Fibroblast of villous mesenchyme (primary cell): ENCODE results near the gene ITSN2. TPM values are rescaled to one million over a fixed set of nuclear protein-coding genes. Genes with fewer than 3 reads are reported as not detected.

Source experiments
- DNase-seq: peaks from one replicate; pipeline ENCODE4 v3.0.0-alpha.2; 2010; ENCODE audit warnings: low read depth
- H3K4me3 ChIP-seq: 2 replicates; pipeline ENCODE4 v1.5.1; 2011; ENCODE audit warnings: low read depth, mild to moderate bottlenecking, low read length
- CTCF ChIP-seq: IDR thresholded peaks from 2 replicates; pipeline ENCODE4 v1.5.1; 2012; ENCODE audit warnings: low read depth, mild to moderate bottlenecking, low read length; ENCODE audit not compliant: insufficient read depth
- total RNA-seq: library from RNA; depleted of rRNA; stranded (reverse); fragments of >200 nt; gene quantifications from 2 replicates; pipeline ENCODE4 v1.2.3, GENCODE V29; 2012

ITSN2 gene
- total RNA-seq, 1 donor, result 35.8 TPM

DNA sequence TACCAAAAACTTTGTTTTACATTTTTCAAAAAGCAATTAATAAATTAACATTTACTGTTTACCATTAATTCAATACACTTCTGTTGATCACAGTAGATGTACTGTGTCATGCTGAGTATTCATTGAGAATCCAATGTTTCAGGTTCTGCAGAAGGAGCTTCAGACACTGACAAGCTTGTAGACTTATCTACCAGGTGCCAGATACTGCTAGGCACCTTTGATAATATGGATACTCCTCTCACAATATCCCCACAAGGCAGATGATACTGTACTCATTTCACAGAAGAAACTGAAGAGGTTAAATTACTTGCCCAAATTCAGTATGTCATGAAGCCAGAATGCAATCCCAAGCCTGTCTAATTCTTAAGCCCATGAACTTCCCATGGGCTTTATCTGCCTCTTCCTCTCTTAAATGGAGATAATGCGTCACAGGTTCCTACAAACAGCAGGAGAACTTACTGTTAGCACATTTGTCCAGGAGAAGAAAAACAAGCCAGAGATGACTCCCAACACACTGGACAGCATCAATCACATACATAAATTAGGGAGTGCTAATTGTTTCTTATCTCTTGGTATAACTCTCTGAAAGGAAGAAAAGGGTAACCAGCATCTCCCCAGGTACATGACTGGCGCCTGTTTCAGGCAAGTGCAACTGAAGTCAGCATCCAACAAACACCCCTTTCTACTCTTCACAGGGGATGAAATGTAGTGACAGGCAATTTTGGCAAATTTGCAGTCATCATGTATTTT is 27.4 kb downstream of the ITSN2 start:
- no peak for DNase-seq
- H3K4me3 ChIP-seq, result no peak overlapping the region
- no peak for TF ChIP-seq CTCF

- H3K4me3 ChIP-seq, result no peak overlapping the region
- no peak for TF ChIP-seq CTCF
- DNase-seq, result no peak
Observed at GRCh38 chr2:24330161-24330560, 30.2 kb downstream of the ITSN2 start.

- no peak for DNase-seq
- H3K4me3 ChIP-seq, result no peak overlapping the region
- TF ChIP-seq CTCF, result no peak
Observed at GRCh38 chr2:24329700-24330099, 30.6 kb downstream of the ITSN2 start.

DNA sequence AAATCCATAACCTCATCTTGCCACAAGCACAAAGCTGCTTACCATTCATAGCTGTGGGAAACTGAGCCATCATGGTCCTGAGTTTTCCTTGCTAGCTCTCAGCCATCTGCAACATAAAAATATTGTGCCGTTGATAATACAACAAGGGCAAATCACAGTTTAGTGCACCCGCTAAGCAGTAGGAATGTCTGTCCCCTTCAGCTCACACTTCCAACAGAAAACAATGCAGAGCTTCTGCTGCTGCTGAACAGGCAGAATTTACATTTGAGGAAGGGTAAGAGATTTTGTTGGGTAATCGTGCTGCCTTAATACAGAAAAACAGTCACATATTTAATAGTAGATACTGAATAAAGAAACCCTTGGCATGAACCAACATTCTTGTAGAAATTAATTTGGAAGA is 32.3 kb downstream of the ITSN2 start:
- DNase-seq, result no peak
- no peak for TF ChIP-seq CTCF
- H3K4me3 ChIP-seq, result no peak overlapping the region

DNA sequence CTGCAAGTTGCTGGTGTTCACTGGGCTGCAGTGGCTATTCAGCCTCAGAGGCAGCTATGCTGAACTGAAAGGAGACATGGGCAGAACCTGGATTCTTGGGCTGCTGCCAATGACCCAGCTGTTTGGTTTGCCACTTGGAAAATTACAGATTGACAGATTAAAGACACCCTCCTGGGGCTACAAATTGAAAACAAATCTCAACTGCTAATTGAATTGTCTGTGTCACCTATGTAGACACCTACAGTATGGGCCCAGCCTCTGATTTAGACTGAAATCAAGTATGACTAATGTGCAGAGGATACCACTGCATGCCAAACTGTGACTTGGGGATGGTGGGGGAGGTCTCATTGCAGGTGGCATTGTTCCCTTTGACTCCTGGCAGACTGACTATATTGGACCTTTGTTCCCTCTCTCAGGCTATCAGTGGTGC is 42.8 kb downstream of the ITSN2 start:
- peak; percentile 17 for DNase-seq
- TF ChIP-seq CTCF, result no peak
- H3K4me3 ChIP-seq, result no peak overlapping the region

GRCh38 chr2:24315669-24316068 is 44.7 kb downstream of the ITSN2 start:
- H3K4me3 ChIP-seq, result no peak overlapping the region
- TF ChIP-seq CTCF, result no peak
- no peak for DNase-seq
